GM23338 (cell line): ENCODE results near the gene PRXL2C.

Experiments
- CREB1 ChIP-seq: fragments of 250-450 bp; sonication (Bioruptor Pico); IDR thresholded peaks from 2 replicates; pipeline ENCODE4 v1.5.0; 2020; ENCODE audit warnings: low read depth, mild to moderate bottlenecking, moderate library complexity
- EZH2 ChIP-seq: fragments of 200-600 bp; sonication (generic); IDR thresholded peaks from one replicate; pipeline ENCODE4 v1.8.0; 2017; ENCODE audit warnings: antibody characterized with exemption, mild to moderate bottlenecking, low read depth; ENCODE audit not compliant: unreplicated experiment
- EZH2phosphoT487 ChIP-seq: fragments of 200-600 bp; sonication (generic); IDR thresholded peaks from one replicate; pipeline ENCODE4 v1.8.1; 2018; ENCODE audit warnings: antibody characterized with exemption; ENCODE audit not compliant: unreplicated experiment
- JUNB ChIP-seq: IDR thresholded peaks from one replicate; pipeline ENCODE4 v1.6.1; 2016; ENCODE audit warnings: antibody characterized with exemption; ENCODE audit not compliant: unreplicated experiment
- POLR2AphosphoS5 ChIP-seq: IDR thresholded peaks from 2 replicates; pipeline ENCODE4 v1.6.1; 2016; ENCODE audit warnings: antibody characterized with exemption, low read depth
- TF ChIP-seq, protein P1 (sequence below), 2 experiments: fragments of 200-600 bp in 1 of 2; sonication (generic) in 1 of 2; conservative IDR thresholded peaks; 2 replicates each; pipeline versions ENCODE4 v1.5.1 to v1.6.1; 2016 to 2017; ENCODE audit warnings: antibody characterized with exemption in 2 of 2, low read depth in 2 of 2, mild to moderate bottlenecking in 2 of 2, moderate library complexity in 1 of 2
- TF ChIP-seq, protein P2 (sequence below): IDR thresholded peaks from one replicate; pipeline ENCODE4 v1.6.1; 2018; ENCODE audit warnings: antibody characterized with exemption; ENCODE audit not compliant: unreplicated experiment
- TF ChIP-seq, protein P3 (sequence below): IDR thresholded peaks from 2 replicates; pipeline ENCODE4 v1.6.1; 2016; ENCODE audit warnings: antibody characterized with exemption

DNA sequence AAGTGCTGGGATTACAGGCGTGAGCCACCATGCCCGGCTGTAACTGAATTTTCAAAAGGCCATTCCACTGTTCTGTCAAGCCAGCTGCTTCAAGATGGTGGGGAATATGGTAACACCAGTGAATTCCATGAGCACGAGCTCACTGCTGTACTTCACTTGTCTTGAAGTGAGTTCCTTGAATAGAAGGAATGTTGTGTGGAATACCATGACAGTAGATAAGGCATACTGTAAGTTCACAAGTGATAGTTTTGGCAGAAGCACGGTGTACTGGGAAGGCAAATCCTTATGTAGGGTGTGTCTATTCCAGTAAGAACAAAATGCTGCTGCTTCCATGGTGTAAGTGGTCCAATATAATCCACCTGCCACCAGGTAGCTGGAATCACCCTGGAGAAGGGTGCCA is 6.6 kb upstream of the PRXL2C start:
- TF ChIP-seq, protein P1, sequence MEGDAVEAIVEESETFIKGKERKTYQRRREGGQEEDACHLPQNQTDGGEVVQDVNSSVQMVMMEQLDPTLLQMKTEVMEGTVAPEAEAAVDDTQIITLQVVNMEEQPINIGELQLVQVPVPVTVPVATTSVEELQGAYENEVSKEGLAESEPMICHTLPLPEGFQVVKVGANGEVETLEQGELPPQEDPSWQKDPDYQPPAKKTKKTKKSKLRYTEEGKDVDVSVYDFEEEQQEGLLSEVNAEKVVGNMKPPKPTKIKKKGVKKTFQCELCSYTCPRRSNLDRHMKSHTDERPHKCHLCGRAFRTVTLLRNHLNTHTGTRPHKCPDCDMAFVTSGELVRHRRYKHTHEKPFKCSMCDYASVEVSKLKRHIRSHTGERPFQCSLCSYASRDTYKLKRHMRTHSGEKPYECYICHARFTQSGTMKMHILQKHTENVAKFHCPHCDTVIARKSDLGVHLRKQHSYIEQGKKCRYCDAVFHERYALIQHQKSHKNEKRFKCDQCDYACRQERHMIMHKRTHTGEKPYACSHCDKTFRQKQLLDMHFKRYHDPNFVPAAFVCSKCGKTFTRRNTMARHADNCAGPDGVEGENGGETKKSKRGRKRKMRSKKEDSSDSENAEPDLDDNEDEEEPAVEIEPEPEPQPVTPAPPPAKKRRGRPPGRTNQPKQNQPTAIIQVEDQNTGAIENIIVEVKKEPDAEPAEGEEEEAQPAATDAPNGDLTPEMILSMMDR (conservative IDR thresholded peaks at IDR 0.05; ENCODE audit: low read depth in 2 of 2): no peak
- TF ChIP-seq POLR2AphosphoS5: no peak
- TF ChIP-seq, protein P2, sequence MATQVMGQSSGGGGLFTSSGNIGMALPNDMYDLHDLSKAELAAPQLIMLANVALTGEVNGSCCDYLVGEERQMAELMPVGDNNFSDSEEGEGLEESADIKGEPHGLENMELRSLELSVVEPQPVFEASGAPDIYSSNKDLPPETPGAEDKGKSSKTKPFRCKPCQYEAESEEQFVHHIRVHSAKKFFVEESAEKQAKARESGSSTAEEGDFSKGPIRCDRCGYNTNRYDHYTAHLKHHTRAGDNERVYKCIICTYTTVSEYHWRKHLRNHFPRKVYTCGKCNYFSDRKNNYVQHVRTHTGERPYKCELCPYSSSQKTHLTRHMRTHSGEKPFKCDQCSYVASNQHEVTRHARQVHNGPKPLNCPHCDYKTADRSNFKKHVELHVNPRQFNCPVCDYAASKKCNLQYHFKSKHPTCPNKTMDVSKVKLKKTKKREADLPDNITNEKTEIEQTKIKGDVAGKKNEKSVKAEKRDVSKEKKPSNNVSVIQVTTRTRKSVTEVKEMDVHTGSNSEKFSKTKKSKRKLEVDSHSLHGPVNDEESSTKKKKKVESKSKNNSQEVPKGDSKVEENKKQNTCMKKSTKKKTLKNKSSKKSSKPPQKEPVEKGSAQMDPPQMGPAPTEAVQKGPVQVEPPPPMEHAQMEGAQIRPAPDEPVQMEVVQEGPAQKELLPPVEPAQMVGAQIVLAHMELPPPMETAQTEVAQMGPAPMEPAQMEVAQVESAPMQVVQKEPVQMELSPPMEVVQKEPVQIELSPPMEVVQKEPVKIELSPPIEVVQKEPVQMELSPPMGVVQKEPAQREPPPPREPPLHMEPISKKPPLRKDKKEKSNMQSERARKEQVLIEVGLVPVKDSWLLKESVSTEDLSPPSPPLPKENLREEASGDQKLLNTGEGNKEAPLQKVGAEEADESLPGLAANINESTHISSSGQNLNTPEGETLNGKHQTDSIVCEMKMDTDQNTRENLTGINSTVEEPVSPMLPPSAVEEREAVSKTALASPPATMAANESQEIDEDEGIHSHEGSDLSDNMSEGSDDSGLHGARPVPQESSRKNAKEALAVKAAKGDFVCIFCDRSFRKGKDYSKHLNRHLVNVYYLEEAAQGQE: no peak
- no peak for TF ChIP-seq JUNB
- TF ChIP-seq EZH2: no peak
- TF ChIP-seq CREB1: no peak
- TF ChIP-seq, protein P3, sequence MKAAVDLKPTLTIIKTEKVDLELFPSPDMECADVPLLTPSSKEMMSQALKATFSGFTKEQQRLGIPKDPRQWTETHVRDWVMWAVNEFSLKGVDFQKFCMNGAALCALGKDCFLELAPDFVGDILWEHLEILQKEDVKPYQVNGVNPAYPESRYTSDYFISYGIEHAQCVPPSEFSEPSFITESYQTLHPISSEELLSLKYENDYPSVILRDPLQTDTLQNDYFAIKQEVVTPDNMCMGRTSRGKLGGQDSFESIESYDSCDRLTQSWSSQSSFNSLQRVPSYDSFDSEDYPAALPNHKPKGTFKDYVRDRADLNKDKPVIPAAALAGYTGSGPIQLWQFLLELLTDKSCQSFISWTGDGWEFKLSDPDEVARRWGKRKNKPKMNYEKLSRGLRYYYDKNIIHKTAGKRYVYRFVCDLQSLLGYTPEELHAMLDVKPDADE: no peak
- no peak for TF ChIP-seq EZH2phosphoT487
